CD4-positive, alpha-beta T cell treated with Interleukin-6 for 4 hours (primary cell): Measurements from ENCODE around the gene ARHGAP25.

Experiments used
- DNase-seq: peaks from one replicate; pipeline ENCODE4 v3.0.0-alpha.2; 2020; ENCODE audit warnings: mixed read lengths

ARHGAP25 gene

GRCh38 chr2:68744366-68744912, 9.8 kb downstream of the ARHGAP25 start:
- DNase-seq, result no peak

- no peak for DNase-seq
Observed at GRCh38 chr2:68745006-68745405, 10.4 kb downstream of the ARHGAP25 start.

GRCh38 chr2:68746408-68746807, 11.8 kb downstream of the ARHGAP25 start:
- DNase-seq, result no peak

- DNase-seq, result no peak
Observed at GRCh38 chr2:68747413-68747812, 12.8 kb downstream of the ARHGAP25 start.

GRCh38 chr2:68747900-68748299, 13.3 kb downstream of the ARHGAP25 start:
- DNase-seq, result no peak

GRCh38 chr2:68748568-68748967, 14.0 kb downstream of the ARHGAP25 start:
- DNase-seq, result no peak

- no peak for DNase-seq
Observed at GRCh38 chr2:68749345-68749744, 14.7 kb downstream of the ARHGAP25 start.

- no peak for DNase-seq
Observed at GRCh38 chr2:68750592-68751396, 16.2 kb downstream of the ARHGAP25 start.

- DNase-seq, result peak; percentile 94
Observed at GRCh38 chr2:68751397-68752339, 17.1 kb downstream of the ARHGAP25 start.

GRCh38 chr2:68753318-68753717, 18.7 kb downstream of the ARHGAP25 start:
- peak; percentile 45 for DNase-seq

- DNase-seq, result no peak
Observed at GRCh38 chr2:68755071-68755470, 20.5 kb downstream of the ARHGAP25 start.

GRCh38 chr2:68756178-68756577, 21.6 kb downstream of the ARHGAP25 start:
- DNase-seq, result no peak

- no peak for DNase-seq
Observed at GRCh38 chr2:68757081-68757480, 22.5 kb downstream of the ARHGAP25 start.

- no peak for DNase-seq
Observed at GRCh38 chr2:68762100-68762499, 27.5 kb downstream of the ARHGAP25 start.

- DNase-seq, result no peak
Observed at GRCh38 chr2:68762665-68763064, 28.1 kb downstream of the ARHGAP25 start.

- no peak for DNase-seq
Observed at GRCh38 chr2:68764041-68764805, 29.6 kb downstream of the ARHGAP25 start.

- no peak for DNase-seq
Observed at GRCh38 chr2:68764806-68765311, 30.2 kb downstream of the ARHGAP25 start.

GRCh38 chr2:68765739-68766375, 31.2 kb downstream of the ARHGAP25 start:
- DNase-seq, result no peak

- DNase-seq, result peak; percentile 80
Observed at GRCh38 chr2:68766376-68766845, 31.8 kb downstream of the ARHGAP25 start.

- peak; percentile 74 for DNase-seq
Observed at GRCh38 chr2:68767031-68767961, 32.7 kb downstream of the ARHGAP25 start.

GRCh38 chr2:68767996-68768395, 33.4 kb downstream of the ARHGAP25 start:
- no peak for DNase-seq
